ENCODE results near the gene TRERF1.

GRCh38 chr6:42295677-42296076, 156.0 kb downstream of the TRERF1 start:
- TF ChIP-seq CTCF (IDR thresholded peaks at IDR 0.05) (no peak), POLR2A (IDR thresholded peaks at IDR 0.05) (no peak)
